IMR-90 (cell line): Measurements from ENCODE around the gene C22orf31. TPM values are rescaled to one million over a fixed set of nuclear protein-coding genes. Genes with fewer than 3 reads are reported as not detected.

Experiments
- ATAC-seq: fragments of 200-7000 bp; cut with Tn5 transposase; 2 replicates; pipeline ENCODE4 v1.9.1; 2020; ENCODE audit warnings: low read depth, mild to moderate bottlenecking, moderate library complexity
- BruUV-seq: library from RNA; stranded (reverse); fragments of 400-500 nt; replicated peaks from 2 replicates; lab custom pipeline; 2021; lab: Mats Ljungman, UMichigan
- CTCF ChIA-PET: fragments of 300-600 bp; formaldehyde crosslinking; extraction: SDS; loops from one replicate; lab custom pipeline; 2021; ENCODE audit warnings: antibody characterized with exemption; lab: Yijun Ruan, JAX
- POLR2A ChIA-PET: fragments of 300-600 bp; sonication (Branson Sonifier 250); formaldehyde crosslinking; loops from one replicate; lab custom pipeline; 2022; ENCODE audit warnings: antibody characterized with exemption; ENCODE audit not compliant: unreplicated experiment; lab: Charles Lee
- DNase-seq: peaks from one replicate; pipeline ENCODE4 v3.0.0; 2013
- H2AFZ ChIP-seq: replicated peaks from 2 replicates; pipeline ENCODE3; 2013; ENCODE audit warnings: low read length, mild to moderate bottlenecking; ENCODE audit not compliant: poor library complexity
- H2AK5ac ChIP-seq: 2 replicates; pipeline ENCODE4 v1.6.1; 2013; ENCODE audit warnings: low read depth, low read length, inconsistent platforms
- H2AK9ac ChIP-seq: replicated peaks from 2 replicates; pipeline ENCODE3; 2013; ENCODE audit warnings: mild to moderate bottlenecking, low read depth, low read length, moderate library complexity; ENCODE audit not compliant: poor library complexity
- H2BK120ac ChIP-seq: 2 replicates; pipeline ENCODE4 v1.6.1; 2013; ENCODE audit warnings: low read depth, low read length, inconsistent platforms
- H2BK15ac ChIP-seq: 3 replicates; pipeline ENCODE4 v1.6.1; 2013; ENCODE audit warnings: low read depth, low read length, inconsistent platforms
- H2BK20ac ChIP-seq: 2 replicates; pipeline ENCODE4 v1.6.1; 2013; ENCODE audit warnings: low read depth, mild to moderate bottlenecking, inconsistent platforms, low read length, moderate library complexity
- H2BK5ac ChIP-seq: 2 replicates; pipeline ENCODE4 v1.6.1; 2013; ENCODE audit warnings: mild to moderate bottlenecking, low read depth, low read length, inconsistent platforms; ENCODE audit not compliant: poor library complexity, severe bottlenecking
- H3K14ac ChIP-seq: replicated peaks from 2 replicates; pipeline ENCODE4 v1.6.1; 2013; ENCODE audit warnings: low read depth, low read length, inconsistent platforms
- H3K18ac ChIP-seq: 2 replicates; pipeline ENCODE4 v1.6.1; 2013; ENCODE audit warnings: low read depth, low read length, control low read depth
- H3K23ac ChIP-seq: 2 replicates; pipeline ENCODE4 v1.6.1; 2013; ENCODE audit warnings: low read depth, low read length, inconsistent platforms
- H3K27ac ChIP-seq: 2 replicates; pipeline ENCODE4 v1.5.1; 2013; ENCODE audit warnings: mild to moderate bottlenecking, control low read depth, low read length; ENCODE audit not compliant: insufficient read depth
- H3K27me3 ChIP-seq: 2 replicates; pipeline ENCODE4 v1.6.1; 2013; ENCODE audit warnings: low read length; ENCODE audit not compliant: control insufficient read depth, insufficient read depth
- H3K36me3 ChIP-seq: 2 replicates; pipeline ENCODE4 v1.6.1; 2013; ENCODE audit warnings: low read length, mixed read lengths; ENCODE audit not compliant: control insufficient read depth, insufficient read depth
- H3K4ac ChIP-seq: 2 replicates; pipeline ENCODE4 v1.6.1; 2013; ENCODE audit warnings: low read depth, low read length, inconsistent platforms
- H3K4me1 ChIP-seq: 2 replicates; pipeline ENCODE4 v1.6.1; 2013; ENCODE audit warnings: low read length, mixed read lengths; ENCODE audit not compliant: control insufficient read depth, insufficient read depth
- H3K4me2 ChIP-seq: 2 replicates; pipeline ENCODE4 v1.6.1; 2013; ENCODE audit warnings: low read depth, mild to moderate bottlenecking, control low read depth, low read length, moderate library complexity
- H3K4me3 ChIP-seq: 2 replicates; pipeline ENCODE4 v1.5.1; 2013; ENCODE audit warnings: low read depth, mild to moderate bottlenecking, control low read depth, low read length, moderate library complexity; ENCODE audit not compliant: insufficient read depth
- H3K56ac ChIP-seq: 2 replicates; pipeline ENCODE4 v1.6.1; 2013; ENCODE audit warnings: low read length, inconsistent platforms; ENCODE audit not compliant: insufficient read depth; ENCODE audit errors: extremely low read depth
- H3K79me1 ChIP-seq, 2 experiments: 2 replicates each; pipeline ENCODE4 v1.6.1; 2013; ENCODE audit warnings: low read length in 2 of 2, inconsistent platforms in 1 of 2, low read depth in 1 of 2
- H3K9ac ChIP-seq: 2 replicates; pipeline ENCODE4 v1.6.1; 2013; ENCODE audit warnings: low read depth, low read length, control low read depth
- H3K9me1 ChIP-seq: 2 replicates; pipeline ENCODE4 v1.6.1; 2013; ENCODE audit warnings: low read length, inconsistent platforms; ENCODE audit not compliant: insufficient read depth
- H3K9me3 ChIP-seq: 2 replicates; pipeline ENCODE4 v1.6.1; 2013; ENCODE audit warnings: low read length; ENCODE audit not compliant: control insufficient read depth, insufficient read depth
- H4K20me1 ChIP-seq: 2 replicates; pipeline ENCODE4 v1.6.1; 2013; ENCODE audit warnings: low read length, inconsistent platforms; ENCODE audit not compliant: insufficient read depth
- H4K5ac ChIP-seq: 2 replicates; pipeline ENCODE4 v1.6.1; 2013; ENCODE audit warnings: mild to moderate bottlenecking, low read depth, low read length, control low read depth
- H4K8ac ChIP-seq, 2 experiments: 2 replicates each; pipeline ENCODE4 v1.6.1; 2013; ENCODE audit warnings: low read depth in 2 of 2, low read length in 2 of 2, control low read depth in 1 of 2, inconsistent platforms in 1 of 2
- H4K91ac ChIP-seq: 2 replicates; pipeline ENCODE4 v1.6.1; 2013; ENCODE audit warnings: low read depth, low read length, inconsistent platforms; ENCODE audit not compliant: insufficient read depth
- BHLHE40 ChIP-seq: fragments of 150-350 bp; IDR thresholded peaks from 2 replicates; pipeline ENCODE4 v1.6.1; 2016; ENCODE audit warnings: mild to moderate bottlenecking, low read depth, low read length
- CHD1 ChIP-seq: IDR thresholded peaks from 2 replicates; pipeline ENCODE4 v1.6.1; 2012; ENCODE audit warnings: low read depth, low read length, improper control_type of control experiment
- CTCF ChIP-seq: conservative IDR thresholded peaks from 2 replicates; pipeline ENCODE4 v1.5.1; 2012; ENCODE audit warnings: mild to moderate bottlenecking, low read depth, low read length, improper control_type of control experiment
- FOS ChIP-seq: fragments of 150-350 bp; IDR thresholded peaks from 2 replicates; pipeline ENCODE4 v1.6.1; 2016; ENCODE audit warnings: low read depth, low read length
- MAFK ChIP-seq: IDR thresholded peaks from 2 replicates; pipeline ENCODE4 v1.6.1; 2012; ENCODE audit warnings: low read depth, low read length, improper control_type of control experiment
- MXI1 ChIP-seq: IDR thresholded peaks from 2 replicates; pipeline ENCODE4 v1.6.1; 2012; ENCODE audit warnings: low read depth, mild to moderate bottlenecking, low read length, moderate library complexity, borderline replicate concordance
- RAD21 ChIP-seq: IDR thresholded peaks from 2 replicates; pipeline ENCODE4 v1.6.1; 2012; ENCODE audit warnings: low read length, improper control_type of control experiment
- RCOR1 ChIP-seq: IDR thresholded peaks from 2 replicates; pipeline ENCODE4 v1.6.1; 2012; ENCODE audit warnings: mild to moderate bottlenecking, low read length, improper control_type of control experiment; ENCODE audit not compliant: insufficient replicate concordance
- RFX5 ChIP-seq: IDR thresholded peaks from 2 replicates; pipeline ENCODE4 v1.8.0; 2012; ENCODE audit warnings: low read depth, mild to moderate bottlenecking, low read length, moderate library complexity
- SMC3 ChIP-seq: fragments of 150-350 bp; IDR thresholded peaks from 2 replicates; pipeline ENCODE4 v1.6.1; 2016; ENCODE audit warnings: low read depth, mild to moderate bottlenecking, antibody characterized with exemption, low read length, moderate library complexity
- WGBS, 2 experiments: methylation state at CpG; one replicate each; pipeline versions ENCODE4 v1.1.5 to v1.1.7; 2013; ENCODE audit warnings: missing lambda C conversion rate in 2 of 2; ENCODE audit not compliant: insufficient read length in 1 of 2; ENCODE audit errors: extremely low coverage in 2 of 2; 5-methylcytosine and 5-hydroxymethylcytosine counted together
- dilution Hi-C: fragments of 300-500 bp; cut with HindIII; formaldehyde crosslinking; loops from one replicate; pipeline ENCODE4 v1.14.3; 2018; ENCODE audit warnings: low sequenced_read_pairs; ENCODE audit not compliant: unreplicated experiment
- in situ Hi-C: fragments of 300-500 bp; cut with MboI; formaldehyde crosslinking; loops from 3 replicates; pipeline ENCODE4 v1.14.3; 2019; ENCODE audit warnings: low sequenced_read_pairs, inconsistent platforms, mixed read lengths
- intact Hi-C: fragments of 100-400 bp; cut with micrococcal nuclease; formaldehyde crosslinking; loops from 2 replicates; pipeline ENCODE4 v1.10.0; 2022
- polyA plus RNA-seq, 3 experiments: library from polyadenylated mRNA; depleted of rRNA; stranded (reverse); fragments of >200 nt; gene quantifications; 2 replicates each; pipeline ENCODE4 v1.2.3, GENCODE V29; 2012; ENCODE audit warnings: low replicate concordance in 1 of 3
- total RNA-seq: library from RNA; depleted of rRNA; stranded (reverse); fragments of >200 nt; gene quantifications from 2 replicates; pipeline ENCODE4 v1.2.3, GENCODE V29; 2012

Gene C22orf31
- total and polyA plus RNA-seq, 2 of the 4 experiments (the other 2 are of a cell fraction): not detected

- CTCF ChIA-PET: no interaction called here
- WGBS, 2 experiments: 75% methylated on average over 1 of the region's 1 CpG; no CpG with 5 or more reads in 1 of the 2 experiments
Observed at GRCh38 chr22:29103121-29103520, 41.5 kb upstream of the C22orf31 start.

More at GRCh38 chr22:29103121-29103520, 41.5 kb upstream of the C22orf31 start:
- Histone ChIP-seq H2BK5ac (no peak overlapping the region), H3K4me3 (no peak overlapping the region), H3K4ac (no peak overlapping the region), H2BK120ac (no peak overlapping the region), H3K4me2 (no peak overlapping the region), H3K36me3 (peaks cover 4% of the 10 kb centered on the region; the same call in 1 of the 2 replicates), H3K23ac (no peak overlapping the region), H3K9ac (no peak overlapping the region), H3K56ac (no peak overlapping the region), H3K9me3 (no peaks in the 10 kb centered on the region), H3K27me3 (no peaks in the 10 kb centered on the region), H2AK9ac (no peak overlapping the region), H4K8ac (no peak overlapping the region), H3K27ac (no peak overlapping the region), H2AK5ac (no peak overlapping the region), H4K91ac (no peak overlapping the region), H2BK15ac (no peak overlapping the region), H3K4me1 (peaks cover 2% of the 10 kb centered on the region; the same call in 1 of the 2 replicates), H3K18ac (no peak overlapping the region), H4K20me1 (no peaks in the 10 kb centered on the region), H3K14ac (no peak overlapping the region), H2AFZ (no peak overlapping the region), H3K9me1 (no peaks in the 10 kb centered on the region), H3K79me1 (no peaks in the 10 kb centered on the region), H4K5ac (no peak overlapping the region), H2BK20ac (no peak overlapping the region)
- DNase-seq (no peak), ATAC-seq (no peak)
- POLR2A ChIA-PET: no interaction called here
- in situ Hi-C loops: no loop called here
- dilution Hi-C loops: no loop called here
- intact Hi-C loops: no loop called here
- BruUV-seq: no TSS peak
- TF ChIP-seq SMC3 (no peak), MAFK (no peak), BHLHE40 (no peak), CHD1 (no peak), RFX5 (no peak), FOS (no peak), CTCF (no peak), MXI1 (no peak), RAD21 (no peak), RCOR1 (no peak)
